NCI-H510A treated with DMSO at 0.1 percent for 48 hours (cell line): ENCODE data around the gene ESRRG.

Source experiments
- DNase-seq: peaks from one replicate; lab custom pipeline; 2025; lab: John Stamatoyannopoulos, UW

ESRRG gene

GRCh38 chr1:216627252-216627651 lies 96.0 kb downstream of the ESRRG start:
- DNase-seq: no peak

DNA sequence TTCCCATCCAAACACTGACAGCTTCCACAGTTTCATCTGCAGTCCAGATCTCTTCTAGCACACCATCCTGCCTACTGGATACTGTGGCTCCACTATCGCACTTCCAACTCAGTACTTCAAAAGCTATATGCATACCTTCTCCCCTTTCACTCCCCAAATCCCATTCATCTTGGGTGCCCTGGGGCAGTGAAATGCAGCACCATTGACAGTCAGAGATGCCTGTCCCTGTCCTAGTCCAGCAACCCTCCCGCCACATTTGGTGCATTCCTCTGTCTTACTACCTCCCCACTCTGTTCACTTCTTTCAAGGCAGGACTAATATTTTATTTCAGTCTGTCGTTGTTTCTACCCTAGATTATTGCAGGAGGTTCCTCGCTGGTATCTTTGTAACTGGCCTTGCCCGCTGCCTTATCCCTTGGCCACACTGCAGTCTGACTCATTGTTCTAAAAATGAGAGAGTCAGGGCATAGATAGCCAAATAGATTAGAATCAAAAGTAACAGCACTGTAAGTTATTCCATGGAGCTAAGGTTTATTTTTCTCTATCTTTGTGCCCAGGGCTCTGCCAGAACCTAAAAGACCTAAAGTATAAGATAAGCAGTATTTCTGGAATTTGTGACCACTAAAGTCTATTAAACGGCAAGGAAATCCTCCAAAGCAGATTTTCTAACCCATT lies 96.7 kb downstream of the ESRRG start:
- no peak for DNase-seq

GRCh38 chr1:216621536-216621935 lies 101.7 kb downstream of the ESRRG start:
- no peak for DNase-seq

- DNase-seq: no peak
These were observed 106.0 kb downstream of the ESRRG start for GRCh38 chr1:216617081-216617875.

DNA sequence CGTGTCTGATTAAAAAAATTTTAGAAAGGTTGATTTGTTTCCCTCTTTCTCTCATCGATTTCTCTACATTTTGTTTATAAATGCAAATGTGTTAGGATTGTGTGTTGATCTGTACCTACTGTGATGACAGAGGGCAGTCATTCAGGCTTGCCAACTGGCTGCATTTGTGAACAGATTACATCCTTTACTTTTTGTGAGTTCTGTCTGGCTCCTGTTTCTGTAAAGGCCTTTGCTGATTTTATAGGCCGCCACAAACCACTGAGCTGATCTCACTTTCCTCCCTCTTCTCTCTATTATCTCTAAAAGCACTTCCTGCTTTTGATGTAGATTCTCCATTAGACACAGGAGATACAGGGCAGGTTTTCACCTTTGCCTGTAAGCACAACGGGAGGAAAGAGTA lies 106.8 kb downstream of the ESRRG start:
- no peak for DNase-seq

DNA sequence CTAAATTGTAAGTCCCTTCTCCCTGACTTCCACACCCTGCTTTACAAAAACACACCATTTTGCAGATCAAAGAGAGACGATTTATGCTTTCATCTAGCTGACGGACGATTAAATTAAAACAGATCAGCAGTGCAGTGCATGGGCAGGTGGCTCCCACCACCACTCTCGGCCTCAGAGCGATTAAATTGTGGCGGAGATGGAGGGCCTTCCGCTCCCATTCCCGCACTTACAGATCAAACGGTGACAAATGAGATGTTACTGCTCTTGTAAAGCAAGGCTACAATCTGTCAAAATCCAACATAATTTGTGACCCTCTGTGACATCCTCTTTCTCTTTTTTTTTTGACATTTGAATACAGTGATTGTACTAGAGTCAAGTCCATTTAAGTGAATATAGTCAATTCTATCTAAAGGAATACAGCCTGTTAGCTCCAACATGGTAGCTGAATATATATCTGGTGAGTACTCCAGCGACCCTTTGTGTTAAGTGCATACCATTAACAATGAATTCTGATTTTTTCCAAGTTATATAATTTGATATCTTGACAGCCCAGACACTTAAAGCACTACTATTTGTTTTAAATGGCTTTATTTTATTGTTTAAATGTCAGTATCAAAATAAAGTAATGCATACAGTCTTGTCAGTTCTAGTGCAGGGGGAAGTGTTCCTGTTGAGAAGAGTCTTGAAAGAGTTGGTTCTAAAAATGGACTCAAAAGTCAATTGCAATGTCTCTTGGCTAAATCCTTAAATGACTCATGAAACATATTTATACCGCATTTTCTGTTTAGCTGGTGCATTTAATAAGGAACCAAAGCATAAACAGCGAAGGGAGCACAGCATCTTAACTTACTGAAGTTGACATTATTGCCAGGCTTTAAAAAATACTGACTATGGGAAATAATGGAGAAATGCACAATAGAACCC lies 109.0 kb downstream of the ESRRG start:
- DNase-seq: no peak

DNA sequence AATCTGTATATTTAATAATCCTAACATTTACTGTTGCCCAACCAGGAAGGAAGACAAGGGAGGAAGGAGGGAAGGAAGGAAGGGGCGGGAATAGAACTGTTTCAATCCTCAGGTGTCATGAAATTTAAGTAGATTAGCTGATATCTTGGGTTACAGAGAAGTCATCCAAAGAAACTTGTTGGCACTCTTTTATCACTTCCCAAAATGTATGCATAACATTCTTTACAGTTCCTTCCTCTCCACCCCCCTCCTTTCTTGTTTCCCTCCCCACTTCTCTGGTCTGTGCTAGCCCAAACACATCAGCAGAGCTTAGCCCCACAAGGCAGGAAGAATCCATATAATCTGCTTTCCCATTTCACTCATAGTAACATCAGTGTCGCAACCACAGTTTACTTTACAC lies 110.9 kb downstream of the ESRRG start:
- no peak for DNase-seq

DNA sequence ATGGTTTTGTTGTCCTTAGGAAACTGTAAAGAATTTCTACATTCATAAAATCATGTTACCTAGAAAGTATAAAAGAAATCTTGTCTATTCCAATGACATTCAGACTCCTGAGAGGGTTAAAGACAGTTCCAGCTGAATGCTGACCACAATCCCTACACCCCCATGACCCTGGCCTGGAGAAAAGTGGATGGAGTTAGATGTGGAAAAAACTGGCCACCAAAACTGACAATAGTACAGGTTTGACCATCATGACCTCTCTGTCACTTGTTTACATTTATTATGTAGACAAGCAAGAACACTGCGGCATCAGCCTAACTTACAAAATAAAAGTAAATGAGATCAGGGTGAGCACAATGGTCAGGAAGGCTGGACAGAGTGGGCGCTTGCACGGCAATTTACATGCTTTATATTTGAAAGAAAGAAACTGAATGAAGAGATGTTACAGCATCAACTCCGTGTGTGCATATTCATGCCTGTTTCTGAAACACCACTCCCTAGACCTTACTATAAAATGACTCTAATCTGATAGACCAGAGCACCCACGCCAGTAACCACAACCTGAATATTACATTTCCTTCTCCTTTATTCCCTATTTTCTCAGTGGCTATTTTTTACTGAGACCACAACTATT lies 116.0 kb downstream of the ESRRG start:
- no peak for DNase-seq

- DNase-seq: no peak
These were observed 117.1 kb downstream of the ESRRG start for GRCh38 chr1:216606047-216606637.

GRCh38 chr1:216604771-216605170 lies 118.5 kb downstream of the ESRRG start:
- no peak for DNase-seq

GRCh38 chr1:216600730-216601609 lies 122.3 kb downstream of the ESRRG start:
- DNase-seq: peak; percentile 64

- no peak for DNase-seq
These were observed 123.4 kb downstream of the ESRRG start for GRCh38 chr1:216599851-216600250.

DNA sequence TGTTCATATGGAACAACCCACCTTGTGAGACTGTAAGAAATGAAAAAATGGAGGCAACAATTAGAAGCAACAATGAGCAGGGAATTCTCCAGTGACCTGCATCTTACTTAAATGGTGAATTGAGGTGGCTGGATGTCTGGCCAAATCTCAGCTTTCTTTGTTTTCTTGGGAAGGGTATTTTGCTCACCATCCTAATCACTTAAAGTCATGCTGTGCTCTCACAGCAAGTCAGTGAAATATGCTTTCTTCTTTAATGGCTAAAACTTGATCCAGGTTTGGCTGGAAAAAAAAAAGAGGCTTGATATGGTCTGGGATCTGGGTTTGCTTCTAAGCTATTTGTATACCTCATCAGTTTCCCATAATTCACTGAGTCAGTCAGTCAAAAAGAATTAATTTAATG lies 124.8 kb downstream of the ESRRG start:
- DNase-seq: no peak

DNA sequence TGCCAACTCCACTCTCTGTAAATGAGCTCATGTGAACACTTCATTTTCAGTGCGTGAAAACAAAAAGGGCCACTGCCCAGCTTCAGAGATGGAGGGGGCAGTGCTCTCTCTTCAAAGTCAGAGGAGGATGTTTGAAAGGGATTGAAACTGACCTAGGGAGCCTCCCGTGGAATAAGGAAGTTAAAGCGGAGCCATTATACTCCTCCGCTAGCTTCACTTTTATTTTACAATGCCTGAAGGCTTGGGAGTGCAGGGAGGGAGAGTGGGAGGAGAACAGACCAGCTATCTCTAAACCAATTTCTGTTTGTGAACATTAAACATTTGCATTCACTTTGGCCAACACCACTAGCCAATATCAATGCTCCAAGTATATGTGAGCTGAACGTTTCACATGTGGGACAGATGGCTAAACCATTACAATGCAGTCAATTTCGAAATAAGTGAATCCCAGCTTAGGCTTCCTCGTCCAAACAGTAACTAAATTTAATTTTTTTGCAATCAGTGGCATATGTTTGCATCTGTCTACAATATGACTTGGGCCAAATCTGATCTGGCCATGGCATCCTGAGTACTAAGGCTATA lies 126.9 kb downstream of the ESRRG start:
- no peak for DNase-seq

GRCh38 chr1:216587715-216588114 lies 135.5 kb downstream of the ESRRG start:
- no peak for DNase-seq

DNA sequence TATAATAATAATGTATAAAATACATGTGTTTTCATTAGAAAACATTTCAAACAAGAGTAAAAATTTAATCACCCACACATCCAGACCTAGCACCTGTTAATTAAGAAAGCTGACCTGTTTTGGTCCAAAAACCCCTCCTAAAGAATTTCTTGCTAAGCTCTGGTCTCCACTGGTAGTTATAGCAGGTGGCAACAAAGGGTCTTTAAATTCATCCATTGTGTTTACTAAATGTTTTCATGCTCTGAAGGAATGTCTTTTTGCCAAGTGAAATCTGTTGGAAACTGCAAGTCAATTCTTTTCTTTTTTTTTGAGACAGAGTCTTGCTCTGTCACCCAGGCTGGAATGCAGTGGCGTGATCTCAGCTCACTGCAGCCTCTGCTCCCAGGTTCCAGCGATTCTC lies 141.1 kb downstream of the ESRRG start:
- no peak for DNase-seq

DNA sequence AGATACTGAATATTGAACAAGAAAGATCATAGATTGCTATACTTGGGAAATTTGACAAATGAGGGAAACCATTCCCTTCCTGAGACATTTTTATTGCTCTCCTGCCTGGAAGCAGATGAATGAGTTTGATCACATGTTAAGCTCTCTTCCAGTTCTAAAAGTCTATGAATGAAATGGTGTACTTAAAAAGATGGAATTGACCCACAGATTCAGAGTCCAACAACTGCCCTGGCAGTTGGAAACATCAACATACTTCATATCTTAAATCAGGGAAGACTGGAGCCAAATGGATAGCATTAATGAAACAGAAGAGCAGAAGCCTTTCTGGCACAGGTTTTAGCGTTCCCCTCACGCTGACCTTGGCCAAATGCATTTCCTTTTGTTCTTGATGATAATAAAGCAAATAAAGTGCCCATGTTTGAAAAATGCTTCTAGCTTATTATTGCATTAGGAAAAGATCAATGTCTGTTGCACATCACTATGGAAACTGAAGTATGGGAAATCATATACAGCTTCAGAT lies 142.6 kb downstream of the ESRRG start:
- no peak for DNase-seq

- DNase-seq: no peak
These were observed 146.8 kb downstream of the ESRRG start for GRCh38 chr1:216576234-216576937.

DNA sequence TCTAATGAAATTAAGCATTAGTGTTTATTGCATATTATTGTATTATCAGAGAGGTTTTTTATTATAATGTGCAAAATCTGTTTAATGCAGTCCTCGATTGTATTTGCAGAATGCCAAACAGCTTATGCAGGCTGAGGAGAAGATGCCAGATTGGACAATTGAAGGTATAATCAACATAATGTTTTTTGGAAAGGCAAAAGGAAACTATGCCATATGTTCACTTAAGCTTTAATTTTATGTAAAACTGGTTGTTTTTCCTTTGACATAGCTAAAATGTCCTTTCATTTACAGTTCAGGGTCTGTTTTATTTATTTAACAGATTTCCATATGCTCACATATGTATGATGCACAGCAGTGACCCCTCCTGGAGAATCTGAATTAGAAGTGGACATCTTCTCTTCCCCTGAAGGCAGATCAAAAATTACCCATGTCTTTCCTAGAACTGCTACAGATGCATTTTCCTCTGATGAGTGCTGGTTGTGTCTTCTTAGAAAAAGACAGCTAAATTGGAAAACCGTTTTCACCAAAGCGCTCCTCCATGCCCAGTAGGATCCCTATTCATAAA lies 156.5 kb downstream of the ESRRG start:
- DNase-seq: peak; percentile 3
